CD4-positive, alpha-beta T cell treated with Interleukin-17A for 4 hours (primary cell): ENCODE measurements around the gene LHFPL2.

Experiments
- DNase-seq: peaks from one replicate; pipeline ENCODE4 v3.0.0-alpha.2; 2020; ENCODE audit warnings: mixed read lengths

Gene LHFPL2

DNA sequence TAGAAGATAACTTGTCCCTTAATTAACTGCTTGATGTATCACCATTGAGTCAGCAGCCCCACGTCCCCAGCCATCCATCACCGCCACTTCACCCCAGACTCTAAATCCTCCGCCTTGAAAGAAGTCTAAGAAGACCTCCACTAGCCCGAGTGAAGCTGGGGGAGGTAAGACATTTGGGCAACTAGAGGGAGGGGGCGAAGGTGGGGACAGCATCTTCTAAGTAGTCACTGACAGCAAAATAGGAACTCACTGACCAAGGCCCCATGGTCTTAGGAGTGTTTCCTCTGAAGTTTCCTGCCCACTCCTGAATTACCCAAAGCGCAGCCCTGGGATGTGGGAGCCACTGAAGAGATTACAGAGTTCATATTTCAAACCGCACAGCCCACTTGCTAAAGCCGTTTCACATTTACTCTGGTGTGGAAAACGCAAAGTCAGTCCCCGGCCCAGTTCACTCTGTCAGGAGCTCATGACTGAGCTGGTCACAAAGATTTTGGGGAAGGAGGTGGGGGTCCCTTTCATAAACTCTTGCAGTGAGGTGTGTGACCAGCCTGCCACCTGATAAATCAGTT lies 107.4 kb downstream of the LHFPL2 start:
- no peak for DNase-seq

DNA sequence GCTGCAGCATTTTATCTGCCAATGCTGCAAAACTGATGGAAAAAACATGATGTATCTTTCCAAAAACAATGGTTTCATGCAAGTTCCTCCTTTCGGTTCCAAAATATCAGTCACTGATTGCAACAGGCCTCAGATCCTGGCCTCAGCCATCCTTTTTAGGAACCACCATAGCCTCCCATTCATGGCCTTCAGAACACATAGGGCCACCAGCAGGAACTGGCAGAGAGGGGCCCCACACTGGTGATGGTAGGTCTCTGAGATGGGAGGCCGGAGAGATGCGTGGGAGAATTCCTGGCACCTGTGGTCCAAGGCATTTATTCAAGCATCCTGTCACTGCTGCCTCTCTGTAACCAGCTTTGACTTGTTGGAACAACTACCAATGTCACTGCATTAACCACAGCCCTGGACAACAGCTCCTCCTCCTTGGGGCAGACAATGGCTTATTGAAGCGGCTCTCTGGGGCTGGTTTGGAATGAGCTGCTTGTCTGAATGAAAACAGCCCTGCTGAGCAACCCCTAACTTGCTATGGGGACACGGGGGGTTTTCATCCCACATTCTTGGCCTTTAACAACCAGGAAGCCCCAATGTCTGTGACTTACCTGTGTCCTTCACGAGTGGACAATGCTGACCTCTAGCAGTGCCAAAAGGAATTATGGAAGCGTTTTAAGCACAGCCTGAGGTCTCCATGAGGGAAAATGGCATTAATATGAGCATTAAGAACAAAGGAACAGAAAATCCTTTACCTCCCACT lies 108.1 kb downstream of the LHFPL2 start:
- DNase-seq = no peak

DNA sequence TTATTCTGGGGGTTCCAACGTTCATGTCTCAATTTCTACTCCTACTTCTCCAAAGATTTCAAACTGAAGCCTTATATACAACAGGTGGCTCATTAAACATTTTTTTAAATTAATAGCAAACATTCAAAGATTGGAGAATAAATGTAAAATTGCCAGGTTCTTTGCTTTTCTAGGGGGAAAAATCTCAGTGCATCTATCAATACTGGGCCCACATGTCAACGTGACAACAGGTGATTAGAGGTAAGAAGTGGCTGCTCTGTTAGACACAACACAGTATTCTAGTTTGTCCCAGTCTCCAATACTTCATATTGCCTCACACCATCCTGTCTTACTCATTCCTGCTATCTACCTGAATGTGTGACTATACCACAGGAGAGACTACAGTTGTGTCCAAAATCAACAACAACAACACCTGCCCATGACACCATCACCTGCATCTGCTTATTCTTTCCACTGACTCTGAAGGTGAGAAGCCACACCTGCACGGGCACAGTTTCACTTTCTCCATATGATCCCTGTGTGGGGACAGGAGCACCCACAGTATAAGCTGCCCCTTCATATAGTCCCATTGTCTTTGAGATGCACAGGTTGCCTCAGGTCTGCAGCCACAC lies 110.2 kb downstream of the LHFPL2 start:
- DNase-seq = no peak

DNA sequence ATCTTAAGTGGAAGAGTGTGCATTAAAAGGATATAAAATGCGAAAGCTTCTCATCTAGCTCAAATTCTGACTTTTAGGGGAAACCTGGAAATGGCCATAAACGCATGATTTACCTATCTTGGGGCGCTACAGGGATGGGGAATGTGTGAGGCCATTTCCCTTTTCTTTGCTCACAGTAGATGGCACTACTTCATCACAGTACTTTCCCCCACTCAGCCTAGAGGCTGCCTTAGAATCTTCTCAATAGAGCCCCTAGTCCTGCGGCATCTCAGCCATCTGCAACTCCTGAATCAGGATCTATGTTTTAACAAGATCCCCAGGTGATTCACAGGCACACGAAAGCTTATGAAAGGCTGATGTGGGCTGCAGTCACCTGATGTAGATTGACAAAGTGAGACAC lies 110.8 kb downstream of the LHFPL2 start:
- DNase-seq = no peak

DNA sequence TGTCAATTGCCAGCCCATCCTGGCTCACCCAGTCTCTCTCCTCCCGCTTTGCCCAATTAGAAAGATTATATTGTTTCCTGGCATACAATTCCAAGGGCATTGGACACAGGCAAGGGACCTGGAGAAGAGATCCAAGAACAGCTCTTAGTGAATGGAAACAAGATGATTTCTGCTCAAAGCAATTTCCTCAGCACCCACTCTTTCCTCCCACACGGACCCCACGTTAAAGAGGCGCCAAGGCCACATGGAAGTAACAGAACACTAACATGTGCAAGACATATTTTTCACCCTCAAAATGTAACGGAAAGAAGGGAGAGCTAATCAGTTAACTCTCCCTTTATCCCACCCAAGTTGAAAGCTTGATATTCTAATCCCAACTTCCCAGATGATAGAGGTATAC lies 111.2 kb downstream of the LHFPL2 start:
- no peak for DNase-seq

DNA sequence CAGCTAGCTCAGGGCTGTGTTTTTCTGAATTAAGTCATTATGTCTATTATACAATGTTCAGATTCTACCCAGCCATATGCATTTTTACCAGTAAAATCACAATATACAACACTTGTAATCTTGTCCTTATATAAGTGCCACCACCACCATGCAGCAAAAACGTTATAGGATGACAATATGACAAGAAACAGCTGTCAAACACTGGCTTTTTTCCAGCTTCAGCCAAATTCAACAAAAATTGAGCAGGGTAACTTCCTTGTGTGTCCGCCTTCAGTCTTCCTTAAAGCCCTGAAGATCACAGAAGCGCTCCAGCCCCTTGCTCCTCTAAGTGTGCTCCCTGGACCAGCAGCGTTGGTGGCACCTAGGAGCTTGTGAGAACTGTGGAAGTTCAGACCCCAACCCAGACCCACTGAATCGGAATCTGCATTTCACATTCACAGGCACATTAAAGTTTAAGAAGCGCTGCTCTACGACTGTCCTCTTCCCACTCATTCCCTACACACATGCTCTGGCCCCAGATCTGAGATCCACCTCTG lies 111.8 kb downstream of the LHFPL2 start:
- no peak for DNase-seq

DNA sequence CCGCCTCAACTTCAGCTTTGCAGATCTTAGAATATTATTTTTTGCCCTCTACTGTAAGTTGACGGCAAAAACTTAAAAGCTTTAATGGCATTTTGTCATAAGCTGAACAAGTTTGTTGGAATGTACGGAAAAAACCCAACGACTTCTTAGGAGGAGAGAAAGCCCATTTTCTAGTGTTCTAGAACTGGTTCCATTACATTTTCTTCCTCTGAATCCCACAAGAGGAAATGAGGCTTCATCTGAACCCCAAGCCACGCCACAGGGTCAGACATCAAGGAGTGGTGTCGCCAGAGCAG lies 113.7 kb downstream of the LHFPL2 start:
- no peak for DNase-seq

DNA sequence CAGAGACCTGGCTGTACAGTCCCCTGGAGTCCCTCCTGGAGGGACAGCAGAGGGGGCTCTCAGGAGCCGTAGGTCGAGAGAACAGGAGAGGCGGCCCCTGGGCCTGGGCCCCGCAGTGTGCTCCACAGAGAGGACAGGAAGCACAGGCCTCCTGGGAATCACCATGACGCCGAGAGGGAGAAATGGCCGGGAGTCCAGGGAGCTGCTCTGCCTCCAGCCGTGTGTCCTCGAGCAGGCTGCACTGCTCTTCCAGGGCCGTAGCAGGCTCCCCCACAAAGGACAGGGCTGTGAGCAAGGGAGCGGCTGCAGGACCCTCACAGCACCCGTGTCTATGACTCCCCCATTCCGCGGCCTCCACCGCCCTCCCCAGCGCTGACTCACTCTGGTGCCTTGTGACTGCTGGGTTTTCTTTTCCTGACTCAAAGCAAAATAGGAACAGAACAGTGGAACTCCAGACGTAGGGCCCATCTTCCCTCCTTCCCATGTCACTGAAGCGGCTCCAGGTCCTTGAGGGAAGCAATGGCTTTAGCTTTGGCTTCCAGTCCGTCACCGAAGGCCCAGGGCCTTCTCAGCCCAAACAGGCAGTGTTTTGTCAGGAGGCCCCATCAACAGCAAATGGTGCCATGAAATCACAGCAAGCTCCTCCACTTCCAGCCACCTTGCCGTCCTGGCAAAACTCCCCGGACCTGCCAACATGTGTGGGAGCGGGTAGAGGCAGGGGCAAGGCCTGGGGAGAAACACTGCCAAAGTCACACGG lies 114.2 kb downstream of the LHFPL2 start:
- DNase-seq = no peak

DNA sequence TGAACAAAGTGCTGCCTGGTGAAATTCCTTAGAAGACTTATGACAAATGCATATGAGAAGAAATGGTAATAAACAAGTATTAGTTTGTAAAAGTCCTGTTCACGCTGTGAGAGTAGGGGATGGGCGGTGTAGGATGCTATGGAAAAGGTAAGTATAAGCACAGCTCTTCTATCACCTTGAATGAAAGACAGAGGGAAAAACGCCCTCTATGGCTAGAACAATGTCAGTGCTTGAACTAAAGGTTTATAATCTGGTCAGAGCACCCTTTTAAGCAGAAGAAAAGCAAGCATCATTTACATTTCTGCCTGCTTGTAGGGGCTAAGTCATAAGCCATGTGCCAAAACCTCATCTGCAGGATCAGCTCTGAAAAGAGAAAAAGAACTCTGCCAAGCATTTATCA lies 115.2 kb downstream of the LHFPL2 start:
- no peak for DNase-seq

DNA sequence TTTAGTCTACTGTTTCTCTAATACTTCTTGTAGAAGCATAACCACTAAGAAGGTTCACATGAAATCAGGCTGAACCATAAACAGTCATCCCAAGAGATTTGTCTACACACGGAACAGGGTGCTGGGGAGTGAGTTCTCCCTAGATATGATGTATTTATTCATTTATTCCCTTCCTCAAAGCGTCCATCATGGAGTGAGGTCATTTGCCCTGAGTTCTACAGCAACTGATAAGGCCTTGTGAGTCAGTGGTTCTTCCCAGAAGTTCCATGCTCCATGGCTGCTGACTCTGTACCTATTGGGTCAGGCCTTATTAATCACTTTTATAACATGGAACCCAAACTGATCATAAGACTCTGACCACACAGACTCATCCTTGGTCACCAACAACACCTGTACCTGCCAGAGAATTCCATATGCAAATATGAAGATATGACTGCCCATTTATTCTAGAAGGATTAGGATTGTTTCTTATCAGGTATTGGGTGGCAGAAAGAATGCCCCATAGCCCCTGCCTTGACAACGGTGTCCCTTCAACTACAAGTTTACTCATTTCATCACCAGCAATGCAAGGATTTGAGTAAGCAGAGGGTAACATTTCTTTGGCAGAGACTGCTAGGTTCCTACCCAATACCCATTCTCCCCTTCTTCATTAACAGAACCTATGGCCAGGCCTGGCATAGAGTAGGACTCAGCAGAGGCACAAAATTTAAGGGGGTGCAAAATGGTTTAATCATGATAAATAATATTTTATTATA lies 118.1 kb downstream of the LHFPL2 start:
- DNase-seq = no peak

DNA sequence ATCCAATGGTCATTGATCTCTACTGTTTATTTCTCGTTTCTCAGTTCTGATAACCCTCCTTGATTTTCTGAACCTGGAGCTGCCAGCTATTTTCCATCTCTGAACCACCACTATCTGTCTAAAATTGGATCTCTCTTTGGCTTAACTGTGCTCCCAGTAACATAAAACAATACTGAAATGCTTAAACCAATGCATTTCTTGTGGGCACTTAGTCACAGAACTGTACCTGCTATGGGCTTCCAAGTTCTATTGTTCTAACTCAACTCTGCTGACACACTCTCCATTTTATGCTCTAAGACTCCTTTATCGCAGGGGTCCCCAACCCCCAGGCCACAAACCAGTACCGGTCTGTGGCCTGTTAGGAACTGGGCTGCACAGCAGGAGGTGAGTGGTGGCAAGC lies 120.6 kb downstream of the LHFPL2 start:
- DNase-seq = no peak

DNA sequence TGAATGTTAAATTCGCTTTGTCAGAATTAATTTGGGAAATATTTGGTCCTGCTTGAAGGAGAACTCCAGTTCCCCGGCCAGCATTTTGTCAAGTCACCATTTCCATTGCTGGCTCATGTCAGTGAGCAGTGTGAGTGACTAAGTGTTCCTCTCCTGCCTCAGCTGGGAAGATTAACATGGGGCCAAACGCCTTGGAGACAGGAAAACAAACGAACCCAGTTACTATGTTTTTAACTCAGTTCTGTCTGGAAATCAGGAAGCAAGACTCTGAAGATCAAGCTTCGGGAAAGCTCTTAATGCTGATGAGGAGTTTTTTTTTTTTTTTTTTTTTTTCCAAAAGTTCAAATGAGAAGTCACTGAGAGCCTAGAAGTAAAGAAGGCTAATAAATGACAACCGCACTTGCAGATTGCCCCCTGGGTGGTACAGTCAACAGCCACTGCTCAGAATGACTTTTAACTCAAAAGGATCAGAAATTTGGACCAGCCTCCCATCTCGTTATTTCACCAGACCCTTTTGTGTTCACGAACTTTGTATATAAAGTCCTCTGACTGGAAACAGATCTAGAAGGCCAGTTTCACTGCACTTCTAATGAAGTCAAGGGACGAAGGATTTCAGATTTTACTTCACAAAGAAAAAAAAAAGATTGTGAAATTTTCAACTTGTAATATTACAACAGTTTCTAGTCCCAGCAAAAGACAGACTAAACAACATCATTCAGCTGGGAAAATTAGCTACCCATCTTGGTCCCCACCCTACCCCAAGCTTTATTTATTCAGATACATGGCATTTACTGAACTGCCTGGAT lies 121.3 kb downstream of the LHFPL2 start:
- no peak for DNase-seq

DNA sequence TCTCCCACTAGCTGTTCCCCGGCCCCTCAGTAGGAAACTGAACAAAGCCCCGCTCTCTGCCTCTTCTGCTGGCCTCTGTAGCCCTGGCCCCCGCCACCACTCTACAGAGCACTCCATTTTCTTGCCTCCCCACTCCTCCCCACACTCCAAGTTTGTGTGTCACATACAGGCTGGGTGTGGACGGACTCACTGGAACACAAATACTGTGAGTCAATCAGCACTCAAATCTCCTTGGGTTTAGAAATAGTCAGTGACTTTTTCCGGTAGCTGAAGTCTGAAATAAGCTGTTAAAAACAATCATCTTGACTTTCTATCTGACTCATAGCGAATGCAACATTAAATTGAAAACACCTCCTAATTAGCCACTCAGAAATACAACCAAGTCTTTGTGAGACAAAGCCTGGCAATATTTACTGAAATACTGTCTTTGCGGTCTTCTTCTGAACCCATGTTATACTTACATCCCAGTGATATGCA lies 122.5 kb downstream of the LHFPL2 start:
- no peak for DNase-seq

DNA sequence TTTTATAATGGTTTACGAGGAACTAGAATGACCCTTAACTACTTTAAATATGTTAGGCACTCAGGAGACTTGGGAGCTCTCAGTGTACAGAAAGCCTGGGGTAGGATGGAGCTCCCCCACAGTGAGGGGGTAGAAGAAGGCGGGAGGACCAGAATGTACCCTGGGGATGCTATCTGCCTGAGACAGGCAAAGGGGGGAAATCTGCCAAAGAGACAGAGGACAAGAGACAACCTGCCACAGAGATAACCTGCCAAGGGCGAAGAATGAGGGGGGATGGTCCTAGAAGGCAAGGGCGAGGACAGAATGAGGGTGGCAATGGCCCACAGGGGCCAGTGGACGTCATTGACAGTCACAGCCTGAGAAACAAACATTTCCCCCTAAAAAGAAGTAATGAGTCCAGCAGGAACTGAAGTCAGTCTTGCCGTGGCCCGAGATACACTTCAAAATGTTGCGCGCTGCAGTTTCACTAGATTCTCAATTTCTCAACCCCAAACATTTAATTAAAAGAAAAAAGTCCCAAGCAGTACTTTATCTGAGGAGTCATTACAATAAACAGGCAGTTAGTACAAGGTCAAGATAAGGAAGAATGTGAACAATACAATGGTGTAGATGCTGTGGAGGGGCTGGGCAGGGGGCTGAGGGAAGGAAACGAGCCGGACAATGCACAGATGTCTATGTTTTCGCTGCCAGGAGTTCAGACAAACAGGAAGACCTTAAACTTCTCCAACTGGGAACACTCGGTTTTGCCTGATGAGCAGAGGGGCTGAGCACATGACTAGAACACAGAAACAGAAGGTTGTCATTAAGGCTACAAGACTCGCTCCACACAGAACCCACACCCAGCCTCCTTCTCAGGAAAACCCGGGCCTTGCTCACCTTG lies 125.0 kb downstream of the LHFPL2 start:
- no peak for DNase-seq

DNA sequence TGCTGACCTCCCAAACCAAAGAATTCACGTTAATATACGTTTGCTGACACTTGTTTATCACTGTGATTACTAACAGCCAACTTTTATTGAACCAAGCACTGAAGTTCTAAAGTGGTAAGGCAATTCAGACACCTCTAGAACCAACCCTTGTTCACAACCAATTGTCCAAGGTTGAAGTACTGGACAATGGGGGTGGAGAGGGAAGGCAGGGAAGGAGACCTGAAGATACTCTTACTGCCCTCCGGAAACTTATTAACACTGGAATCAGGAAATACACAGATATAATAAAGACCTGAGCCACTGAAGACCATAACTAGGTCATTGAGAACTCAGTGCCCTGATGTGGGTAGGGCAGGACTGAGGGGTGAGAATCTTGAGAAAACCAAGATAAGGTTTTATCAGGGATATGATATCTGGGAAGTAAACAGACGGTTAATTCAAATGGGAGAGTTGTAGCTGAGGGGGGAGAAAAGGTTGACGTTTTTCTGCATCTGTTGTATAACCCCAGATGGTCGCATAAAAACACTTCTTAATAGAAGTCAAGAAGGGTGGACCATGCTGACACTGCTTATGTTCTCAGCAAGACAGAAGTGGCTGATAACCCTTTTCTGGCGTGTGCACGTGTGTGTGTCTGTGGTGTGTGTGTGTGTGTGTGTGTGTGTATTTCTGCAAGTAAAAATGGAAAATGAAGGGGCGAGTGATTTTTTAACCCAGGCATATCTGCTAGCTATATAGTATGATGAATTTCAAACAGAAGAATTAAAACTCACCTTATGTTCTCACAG lies 125.9 kb downstream of the LHFPL2 start:
- no peak for DNase-seq

DNA sequence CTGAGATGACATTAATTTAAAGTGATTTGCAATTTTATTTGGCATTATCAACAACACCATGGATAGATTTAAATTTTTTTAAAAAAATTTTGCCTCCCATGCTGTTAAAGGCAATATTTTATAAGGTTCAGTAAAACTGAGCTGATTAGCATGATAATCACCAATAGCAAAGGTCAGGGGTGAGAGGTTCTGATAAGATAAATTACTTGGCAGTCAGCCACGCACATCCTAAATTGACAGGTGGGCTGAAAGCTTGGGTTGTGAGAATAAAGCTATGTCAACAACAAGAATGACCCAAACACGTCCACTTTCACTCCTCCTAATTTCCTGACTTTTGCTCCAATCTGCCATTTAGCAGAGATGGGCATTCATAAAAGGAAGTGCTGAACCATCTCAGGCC lies 127.1 kb downstream of the LHFPL2 start:
- DNase-seq = no peak

DNA sequence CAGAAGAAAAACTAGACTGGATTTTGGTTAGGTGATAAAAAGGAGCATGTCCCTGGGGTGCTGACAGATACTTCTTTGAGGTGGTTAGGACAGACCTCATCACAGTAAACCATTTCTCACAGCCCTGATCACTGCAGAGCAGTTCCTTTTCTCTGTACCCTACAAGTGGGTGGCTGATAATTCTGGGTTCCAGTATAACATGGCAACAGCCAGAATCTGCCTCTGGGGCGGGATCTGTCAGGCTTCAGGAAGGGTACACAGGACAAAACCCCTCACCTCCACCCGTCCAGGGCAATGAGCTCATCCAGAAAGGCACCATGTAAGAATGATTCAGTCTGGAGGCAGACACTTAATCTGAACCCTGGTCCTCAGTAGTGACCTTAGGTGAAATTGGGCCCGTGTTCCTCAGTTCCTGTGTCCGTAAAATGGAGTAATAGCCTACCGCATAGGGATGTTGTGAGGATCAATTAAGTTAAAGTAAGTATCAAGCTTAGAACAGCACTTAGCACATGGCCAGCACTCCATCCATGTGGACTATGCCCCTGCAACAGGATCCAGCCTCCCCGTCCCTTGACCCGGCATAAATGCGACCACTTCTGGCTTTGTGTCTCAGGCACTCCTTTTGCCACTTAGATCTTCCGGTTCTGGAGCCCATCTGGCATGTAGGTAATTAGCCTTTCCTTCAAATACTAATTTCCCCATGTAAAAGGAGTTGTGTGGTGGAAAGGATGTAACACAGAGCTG lies 129.2 kb downstream of the LHFPL2 start:
- DNase-seq = no peak

DNA sequence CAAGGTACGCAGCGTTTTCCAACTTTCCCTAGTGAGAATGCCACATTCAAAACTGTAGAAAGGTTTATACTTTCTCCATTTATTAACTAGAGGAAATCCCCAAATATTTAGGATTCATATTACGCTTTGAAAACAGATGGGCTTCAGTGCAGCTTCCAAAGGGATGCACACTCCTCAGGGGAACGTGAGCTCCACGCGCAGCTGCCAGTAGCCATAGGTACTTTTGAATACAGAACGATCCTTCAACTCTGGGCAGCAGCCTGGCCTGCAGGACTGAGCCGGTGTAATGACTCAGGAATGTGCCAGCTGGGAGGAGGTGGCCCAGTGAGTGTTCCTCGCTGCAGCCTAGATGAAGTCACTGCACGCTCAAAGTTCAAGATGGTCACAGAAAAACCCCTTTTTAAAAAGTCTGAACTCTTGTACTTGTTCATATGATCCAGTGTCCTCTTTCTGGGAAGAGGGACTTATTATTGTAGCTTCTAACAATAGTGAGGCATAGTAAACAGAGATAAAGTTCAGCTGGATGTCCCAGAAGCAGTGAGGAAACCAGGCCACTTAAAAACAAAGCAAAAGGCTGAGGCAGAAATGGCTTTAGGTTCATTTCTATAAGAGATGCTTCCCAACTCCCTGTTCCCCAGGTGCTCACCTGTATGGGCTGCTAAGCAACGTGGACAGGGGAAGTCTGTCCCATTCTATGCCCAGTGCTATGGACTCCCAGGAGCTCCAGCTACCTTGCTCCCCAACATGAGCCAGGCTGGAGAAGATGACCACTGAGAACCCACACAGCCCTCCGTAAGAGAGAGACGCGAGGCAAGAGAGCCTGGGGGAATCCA lies 130.0 kb downstream of the LHFPL2 start:
- DNase-seq = no peak
